Esophagus squamous epithelium (tissue), 5 donors: ENCODE results near the gene LRWD1. TPM values are rescaled to one million over a fixed set of nuclear protein-coding genes. Genes with fewer than 3 reads are reported as not detected.

ENCODE experiments used
- DNase-seq: peaks from one replicate; lab custom pipeline; 2025; lab: John Stamatoyannopoulos, UW
- H3K27ac ChIP-seq, 4 donors: fragments of 200-600 bp; sonication (generic); one replicate each; pipeline ENCODE4 v1.5.1; 2016 to 2019; ENCODE audit warnings: mild to moderate bottlenecking in 1 of 4
- H3K27me3 ChIP-seq, 4 donors: fragments of 200-600 bp; sonication (generic); 1 replicate in 3 of 4; 2 replicates in 1 of 4; pipeline versions ENCODE4 v1.5.1 to v1.6.0; 2017 to 2021; ENCODE audit warnings: antibody characterized with exemption in 1 of 4
- H3K36me3 ChIP-seq, 3 donors: fragments of 200-600 bp; sonication (generic); one replicate each; pipeline ENCODE4 v1.5.1; 2016 to 2019
- H3K4me1 ChIP-seq, 3 donors: fragments of 200-600 bp; sonication (generic); one replicate each; pipeline ENCODE4 v1.5.1; 2017 to 2019
- H3K4me3 ChIP-seq, 4 donors: fragments of 200-600 bp; sonication (generic); 1 replicate in 3 of 4; 2 replicates in 1 of 4; pipeline ENCODE4 v1.5.1; 2016 to 2019; ENCODE audit warnings: mild to moderate bottlenecking in 2 of 4, moderate library complexity in 1 of 4
- H3K9me3 ChIP-seq, 3 donors: fragments of 200-600 bp; sonication (generic); one replicate each; pipeline ENCODE4 v1.5.1; 2016 to 2019
- CTCF ChIP-seq, 6 experiments: fragments of 450-650 bp in 4 of 6; fragments of 200-600 bp in 2 of 6; sonication (generic) in 2 of 6; IDR thresholded peaks; one replicate each; pipeline ENCODE4 v1.5.1; 2016 to 2019; ENCODE audit warnings: antibody characterized with exemption in 6 of 6, mild to moderate bottlenecking in 4 of 6, moderate library complexity in 4 of 6
- POLR2A ChIP-seq, 4 donors: fragments of 450-650 bp; IDR thresholded peaks; one replicate each; pipeline ENCODE4 v1.6.1; 2017; ENCODE audit warnings: antibody characterized with exemption in 4 of 4, mild to moderate bottlenecking in 4 of 4, moderate library complexity in 3 of 4
- WGBS, 2 donors: methylation state at CpG; one replicate each; pipeline ENCODE4 v1.1.5; 2018; 5-methylcytosine and 5-hydroxymethylcytosine counted together
- intact Hi-C: fragments of 100-400 bp; cut with DNase I; formaldehyde crosslinking; loops from one replicate; pipeline ENCODE4 v1.15.0; 2022
- total RNA-seq, 4 donors: library from RNA; depleted of rRNA; stranded (reverse); fragments of >200 nt; gene quantifications; one replicate each; pipeline ENCODE4 v1.1.0, GENCODE V29; 2016
- donor health status: DM: yes; HTN: yes; CAD: no.

LRWD1 gene
- total RNA-seq, 4 donors from 2014 or later: 5.8 to 16.9 (median 11.2) TPM

DNA sequence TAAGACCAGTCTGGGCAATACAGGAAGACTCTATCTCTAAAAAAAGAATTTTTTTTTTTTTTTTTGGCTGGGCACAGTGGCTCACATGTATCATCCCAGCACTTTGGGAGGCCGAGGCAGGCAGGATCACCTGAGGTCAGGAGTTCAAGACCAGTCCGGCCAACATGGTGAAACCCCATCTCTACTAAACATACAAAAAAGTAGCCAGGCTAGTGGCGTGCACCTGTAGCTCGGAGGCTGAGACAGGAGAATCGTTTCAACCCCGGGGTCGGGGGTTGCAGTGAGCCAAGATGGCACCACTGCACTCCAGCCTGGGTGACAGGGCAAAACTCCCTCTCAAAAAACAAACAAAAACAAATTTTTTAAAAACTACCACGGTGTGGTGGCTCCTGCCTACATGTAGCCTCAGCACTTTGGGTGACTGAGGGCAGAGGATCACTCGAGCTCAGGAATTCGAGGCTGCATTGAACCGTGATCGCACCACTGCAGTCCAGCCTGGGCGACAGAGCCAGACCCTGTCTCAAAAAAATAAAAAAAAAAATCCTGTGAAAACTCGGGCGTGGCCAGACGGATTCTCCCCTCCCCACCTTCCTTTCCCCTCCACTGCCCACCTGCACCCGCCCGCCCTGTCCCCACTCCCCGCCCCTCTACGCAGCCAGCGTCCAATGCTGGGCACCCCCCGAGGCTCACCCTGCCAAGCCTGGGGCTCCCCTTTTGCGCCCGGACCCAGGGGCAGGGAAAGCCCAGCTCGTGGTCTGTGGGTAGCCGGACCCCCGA is 32.2 kb upstream of the LRWD1 start:
- H3K4me3 ChIP-seq: peak overlapping the region; percentile 61 to 84 (median 68)
- no peaks in the 10 kb centered on the region for H3K27me3 ChIP-seq
- peak overlapping the region; percentile 67 to 80 (median 78) for H3K27ac ChIP-seq
- H3K4me1 ChIP-seq: peaks cover 0 to 44% (median 24%) of the 10 kb centered on the region in 3 donors
- TF ChIP-seq POLR2A (IDR thresholded peaks at IDR 0.05): no peak
- TF ChIP-seq CTCF (IDR thresholded peaks at IDR 0.05): no peak
- DNase-seq: no peak
- intact Hi-C loops: no loop called here
- peaks cover 0 to 10% (median 0%) of the 10 kb centered on the region in 3 donors for H3K36me3 ChIP-seq
- 26 to 44% methylated on average over 14 to 15 of the region's 27 CpGs for WGBS, 2 donors
- no peaks in the 10 kb centered on the region for H3K9me3 ChIP-seq

DNA sequence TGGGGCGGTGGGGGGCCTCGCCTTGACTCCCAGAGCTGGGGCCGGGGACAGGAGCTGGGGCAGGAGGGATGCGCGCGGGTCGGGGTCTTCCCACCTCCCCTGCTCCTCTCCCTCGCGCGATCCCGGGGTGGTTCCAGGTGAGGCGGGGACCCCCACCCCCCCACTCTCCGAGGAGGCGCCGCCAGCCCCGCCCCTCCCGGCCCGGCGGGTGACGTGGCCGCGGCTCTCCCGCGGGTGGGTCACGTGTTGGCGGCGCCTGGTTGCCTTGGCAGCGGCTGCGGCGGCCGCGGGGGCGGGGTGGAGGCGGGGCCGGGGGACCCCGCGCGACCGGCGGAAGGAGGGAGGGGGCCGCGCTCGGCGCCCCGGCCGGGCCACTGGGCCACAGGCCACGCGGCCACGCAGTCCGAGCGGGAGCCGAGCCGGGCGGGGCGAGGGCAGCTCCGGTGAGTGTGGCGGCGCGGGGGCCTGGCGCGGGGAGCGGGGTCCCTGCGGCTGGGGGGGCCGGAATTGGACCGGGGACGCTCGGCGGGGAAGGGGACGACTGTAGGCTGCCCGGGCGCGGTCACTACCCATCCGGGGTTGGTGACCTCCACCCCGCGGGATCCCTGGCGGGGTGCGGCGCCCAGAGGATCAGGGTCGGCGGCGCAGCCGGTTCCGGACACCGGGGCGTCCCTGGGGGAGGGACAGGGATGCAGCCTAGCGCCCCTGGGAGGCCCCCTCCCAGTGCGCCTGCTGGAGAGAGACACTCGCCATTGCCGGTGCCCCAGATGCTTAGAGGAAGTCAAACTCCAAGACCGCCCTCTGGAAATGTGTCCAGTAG is 31.4 kb upstream of the LRWD1 start, which contains the start of gene ORAI2:
Gene ORAI2, plus strand, starts transcription at position 357 of the 820 bp plus-strand sequence. CDS start 5,382 bp downstream, outside the sequence.
- Histone ChIP-seq H3K27me3 (no peaks in the 10 kb centered on the region), H3K36me3 (peaks cover 0 to 6% (median 0%) of the 10 kb centered on the region in 3 donors), H3K4me3 (peak within 1 kb of the TSS; percentile 61 to 84 (median 68)), H3K4me1 (peaks cover 0 to 44% (median 24%) of the 10 kb centered on the region in 3 donors), H3K9me3 (no peaks in the 10 kb centered on the region), H3K27ac (peak within 1 kb of the TSS; percentile 67 to 80 (median 78))
- WGBS, 2 donors: no CpG with 5 or more reads among the region's 90 CpGs
- TF ChIP-seq POLR2A (IDR thresholded peaks at IDR 0.05) (no peak), CTCF (IDR thresholded peaks at IDR 0.05) (no peak)
- DNase-seq: peak; percentile 16
- intact Hi-C loops: no loop called here

- no peaks in the 10 kb centered on the region for H3K27me3 ChIP-seq
- intact Hi-C loops: no loop called here
- peaks cover 0 to 6% (median 0%) of the 10 kb centered on the region in 3 donors for H3K36me3 ChIP-seq
- H3K27ac ChIP-seq: peak overlapping the region; percentile 17 to 80 (median 51)
- H3K4me1 ChIP-seq: peaks cover 0 to 44% (median 24%) of the 10 kb centered on the region in 3 donors
- DNase-seq: no peak
- H3K4me3 ChIP-seq: peak overlapping the region; percentile 61 to 84 (median 68)
- WGBS, 2 donors: 24 to 31% methylated on average over 8 to 9 of the region's 9 CpGs
- no peaks in the 10 kb centered on the region for H3K9me3 ChIP-seq
- TF ChIP-seq POLR2A (IDR thresholded peaks at IDR 0.05): no peak
- no peak for TF ChIP-seq CTCF (IDR thresholded peaks at IDR 0.05)
Measured at GRCh38 chr7:102434039-102434486, 30.7 kb upstream of the LRWD1 start.

DNA sequence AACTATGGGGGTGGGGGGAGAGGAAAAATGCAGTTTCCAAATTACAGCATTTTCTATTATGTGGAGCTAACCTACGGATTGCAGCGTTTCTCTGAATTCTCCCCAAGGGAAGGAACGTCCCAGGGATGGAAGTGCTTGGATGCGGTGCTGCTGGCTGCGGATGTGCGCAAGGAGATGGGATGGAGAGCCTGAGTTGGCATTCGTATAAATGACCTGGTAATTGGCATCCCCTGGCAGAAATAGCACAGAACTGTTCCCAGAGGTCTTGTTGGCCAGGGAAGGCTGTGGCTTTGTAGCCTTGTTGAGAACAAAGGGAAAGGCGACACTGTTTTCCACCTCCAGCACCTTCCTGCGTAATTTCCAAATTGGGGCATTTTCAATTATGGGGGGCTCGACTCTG is 28.7 kb upstream of the LRWD1 start:
- Histone ChIP-seq H3K4me3 (no peak overlapping the region), H3K27ac (no peak overlapping the region), H3K4me1 (peaks cover 0 to 48% (median 18%) of the 10 kb centered on the region in 3 donors), H3K36me3 (peaks cover 0 to 6% (median 0%) of the 10 kb centered on the region in 3 donors), H3K27me3 (no peaks in the 10 kb centered on the region), H3K9me3 (no peaks in the 10 kb centered on the region)
- intact Hi-C loops: no loop called here
- WGBS, 2 donors: 86 to 95% methylated on average over 9 to 10 of the region's 10 CpGs
- DNase-seq: no peak
- no peak for TF ChIP-seq POLR2A (IDR thresholded peaks at IDR 0.05)
- TF ChIP-seq CTCF (IDR thresholded peaks at IDR 0.05): no peak
